HepG2 (cell line): Measurements from ENCODE around the gene AK2. TPM values are rescaled to one million over a fixed set of nuclear protein-coding genes. Genes with fewer than 3 reads are reported as not detected.

ENCODE experiments used
- ASH2L ChIP-seq: fragments of 300-600, 200-600 bp; sonication (generic); IDR thresholded peaks from 2 replicates; pipeline ENCODE4 v1.7.0; 2017; ENCODE audit warnings: low read depth, mild to moderate bottlenecking, moderate library complexity, mixed read lengths, low read length; ENCODE audit not compliant: insufficient read length
- BCL6 ChIP-seq: IDR thresholded peaks from 2 replicates; pipeline ENCODE4 v1.6.1; 2016; ENCODE audit warnings: missing genetic modification reagents, missing compliant biosample characterization
- DNMT1 ChIP-seq: sonication (generic); formaldehyde crosslinking; IDR thresholded peaks from 2 replicates; pipeline ENCODE4 v1.5.1; 2020; ENCODE audit warnings: mild to moderate bottlenecking, missing genetic modification reagents
- GATAD2A ChIP-seq: IDR thresholded peaks from 2 replicates; pipeline ENCODE4 v1.6.1; 2016
- GLMP ChIP-seq: sonication (generic); formaldehyde crosslinking; IDR thresholded peaks from 2 replicates; pipeline ENCODE4 v1.9.0; 2021; ENCODE audit warnings: missing genetic modification reagents, mild to moderate bottlenecking, borderline replicate concordance
- IRF2 ChIP-seq: IDR thresholded peaks from 2 replicates; pipeline ENCODE4 v1.6.1; 2018; ENCODE audit warnings: missing genetic modification reagents, missing compliant biosample characterization
- LRRFIP1 ChIP-seq: sonication (generic); formaldehyde crosslinking; conservative IDR thresholded peaks from 2 replicates; pipeline ENCODE4 v1.4.0; 2020; ENCODE audit warnings: missing genetic modification reagents
- NCOA1 ChIP-seq: sonication (generic); formaldehyde crosslinking; IDR thresholded peaks from 2 replicates; pipeline ENCODE4 v1.9.0; 2021; ENCODE audit warnings: missing genetic modification reagents
- RELA ChIP-seq: sonication (generic); formaldehyde crosslinking; IDR thresholded peaks from 2 replicates; pipeline ENCODE4 v1.4.0; 2020; ENCODE audit warnings: missing genetic modification reagents
- SAFB2 ChIP-seq: sonication (generic); formaldehyde crosslinking; IDR thresholded peaks from 2 replicates; pipeline ENCODE4 v1.5.1; 2020; ENCODE audit warnings: missing genetic modification reagents, low read depth, mild to moderate bottlenecking, borderline replicate concordance
- TFE3 ChIP-seq: IDR thresholded peaks from 2 replicates; pipeline ENCODE4 v1.6.1; 2016
- ZFP82 ChIP-seq: sonication (generic); formaldehyde crosslinking; IDR thresholded peaks from 2 replicates; pipeline ENCODE4 v1.5.1; 2020; ENCODE audit warnings: mild to moderate bottlenecking, missing genetic modification reagents, borderline replicate concordance
- ZNF317 ChIP-seq: sonication (generic); formaldehyde crosslinking; IDR thresholded peaks from 2 replicates; pipeline ENCODE4 v1.5.0; 2020; ENCODE audit warnings: mild to moderate bottlenecking, missing genetic modification reagents
- ZNF343 ChIP-seq: sonication (generic); formaldehyde crosslinking; IDR thresholded peaks from 2 replicates; pipeline ENCODE4 v1.4.0; 2020; ENCODE audit warnings: mild to moderate bottlenecking, missing genetic modification reagents
- ZNF496 ChIP-seq: sonication (generic); formaldehyde crosslinking; IDR thresholded peaks from 2 replicates; pipeline ENCODE4 v1.8.1; 2023; ENCODE audit warnings: mild to moderate bottlenecking, moderate library complexity, missing genetic modification reagents; ENCODE audit not compliant: insufficient replicate concordance
- ZNF670 ChIP-seq: sonication (generic); formaldehyde crosslinking; IDR thresholded peaks from 2 replicates; pipeline ENCODE4 v1.8.0; 2022; ENCODE audit warnings: mild to moderate bottlenecking, missing genetic modification reagents, borderline replicate concordance
- ZNF7 ChIP-seq: IDR thresholded peaks from 2 replicates; pipeline ENCODE4 v1.6.1; 2016; ENCODE audit warnings: missing biosample characterization, missing genetic modification reagents
- ZSCAN9 ChIP-seq: IDR thresholded peaks from 2 replicates; pipeline ENCODE4 v1.6.1; 2016; ENCODE audit warnings: borderline replicate concordance
- polyA plus RNA-seq, 8 experiments: library from polyadenylated mRNA; depleted of rRNA in 3 of 8; stranded (reverse) in 7 of 8; unstranded in 1 of 8; fragments of >200 nt; fragmentation: Illumina TruSeq in 4 of 8; extraction: Trizol in 4 of 8; gene quantifications; 2 replicates each; pipeline versions ENCODE4 v1.2.1 to v1.2.3, GENCODE V29; 2011 to 2016; ENCODE audit warnings: low read depth in 4 of 8, missing spikeins in 1 of 8, mixed read lengths in 1 of 8; ENCODE audit not compliant: insufficient read depth in 1 of 8
- total RNA-seq, 5 experiments: library from RNA; depleted of rRNA; stranded (reverse); fragments of >200 nt; fragmentation: Illumina TruSeq; extraction: Trizol; gene quantifications; 2 replicates each; pipeline ENCODE4 v1.2.3, GENCODE V29; 2016; ENCODE audit warnings: low read depth in 1 of 5
- TF ChIP-seq, protein P1 (sequence below): sonication (generic); formaldehyde crosslinking; IDR thresholded peaks from 2 replicates; pipeline ENCODE4 v1.5.0; 2020; ENCODE audit warnings: mild to moderate bottlenecking, missing genetic modification reagents, moderate library complexity
- TF ChIP-seq, protein P2 (sequence below): sonication (generic); formaldehyde crosslinking; IDR thresholded peaks from 2 replicates; pipeline ENCODE4 v1.4.0; 2020; ENCODE audit warnings: mild to moderate bottlenecking, missing genetic modification reagents

Gene AK2
- total and polyA plus RNA-seq, 2 of the 13 experiments (the other 11 are each of a cell fraction or from before 2014, with no cell fraction given) = 170 to 188 TPM

- TF ChIP-seq ZNF317 (CRISPR knock-in tag) = peak; percentile 72; the same call in 1 of the 2 replicates
- TF ChIP-seq, protein P1, sequence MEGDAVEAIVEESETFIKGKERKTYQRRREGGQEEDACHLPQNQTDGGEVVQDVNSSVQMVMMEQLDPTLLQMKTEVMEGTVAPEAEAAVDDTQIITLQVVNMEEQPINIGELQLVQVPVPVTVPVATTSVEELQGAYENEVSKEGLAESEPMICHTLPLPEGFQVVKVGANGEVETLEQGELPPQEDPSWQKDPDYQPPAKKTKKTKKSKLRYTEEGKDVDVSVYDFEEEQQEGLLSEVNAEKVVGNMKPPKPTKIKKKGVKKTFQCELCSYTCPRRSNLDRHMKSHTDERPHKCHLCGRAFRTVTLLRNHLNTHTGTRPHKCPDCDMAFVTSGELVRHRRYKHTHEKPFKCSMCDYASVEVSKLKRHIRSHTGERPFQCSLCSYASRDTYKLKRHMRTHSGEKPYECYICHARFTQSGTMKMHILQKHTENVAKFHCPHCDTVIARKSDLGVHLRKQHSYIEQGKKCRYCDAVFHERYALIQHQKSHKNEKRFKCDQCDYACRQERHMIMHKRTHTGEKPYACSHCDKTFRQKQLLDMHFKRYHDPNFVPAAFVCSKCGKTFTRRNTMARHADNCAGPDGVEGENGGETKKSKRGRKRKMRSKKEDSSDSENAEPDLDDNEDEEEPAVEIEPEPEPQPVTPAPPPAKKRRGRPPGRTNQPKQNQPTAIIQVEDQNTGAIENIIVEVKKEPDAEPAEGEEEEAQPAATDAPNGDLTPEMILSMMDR (CRISPR knock-in tag) = no peak
- no peak for TF ChIP-seq DNMT1
- no peak for TF ChIP-seq ZNF7 (CRISPR knock-in tag)
- TF ChIP-seq LRRFIP1 (CRISPR knock-in tag) = no peak
- TF ChIP-seq ASH2L = peak; percentile 74
- peak; percentile 60; the same call in 1 of the 2 replicates for TF ChIP-seq TFE3 (CRISPR knock-in tag)
- TF ChIP-seq NCOA1 (CRISPR knock-in tag) = no peak
- TF ChIP-seq ZNF496 (CRISPR knock-in tag) = no peak
- no peak for TF ChIP-seq RELA (CRISPR knock-in tag)
- TF ChIP-seq, protein P2, sequence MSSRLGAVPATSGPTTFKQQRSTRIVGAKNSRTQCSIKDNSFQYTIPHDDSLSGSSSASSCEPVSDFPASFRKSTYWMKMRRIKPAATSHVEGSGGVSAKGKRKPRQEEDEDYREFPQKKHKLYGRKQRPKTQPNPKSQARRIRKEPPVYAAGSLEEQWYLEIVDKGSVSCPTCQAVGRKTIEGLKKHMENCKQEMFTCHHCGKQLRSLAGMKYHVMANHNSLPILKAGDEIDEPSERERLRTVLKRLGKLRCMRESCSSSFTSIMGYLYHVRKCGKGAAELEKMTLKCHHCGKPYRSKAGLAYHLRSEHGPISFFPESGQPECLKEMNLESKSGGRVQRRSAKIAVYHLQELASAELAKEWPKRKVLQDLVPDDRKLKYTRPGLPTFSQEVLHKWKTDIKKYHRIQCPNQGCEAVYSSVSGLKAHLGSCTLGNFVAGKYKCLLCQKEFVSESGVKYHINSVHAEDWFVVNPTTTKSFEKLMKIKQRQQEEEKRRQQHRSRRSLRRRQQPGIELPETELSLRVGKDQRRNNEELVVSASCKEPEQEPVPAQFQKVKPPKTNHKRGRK (CRISPR knock-in tag) = peak; percentile 71; the same call in 1 of the 2 replicates
- TF ChIP-seq BCL6 = no peak
- TF ChIP-seq ZFP82 = peak; percentile 95
- TF ChIP-seq ZSCAN9 (CRISPR knock-in tag) = no peak; the same call in 1 of the 2 replicates
- TF ChIP-seq SAFB2 = peak; percentile 70; the same call in 1 of the 2 replicates
- peak; percentile 68 for TF ChIP-seq IRF2 (CRISPR knock-in tag)
- peak; percentile 62 for TF ChIP-seq GATAD2A (CRISPR knock-in tag)
- peak; percentile 95; the same call in 1 of the 2 replicates for TF ChIP-seq ZNF670 (CRISPR knock-in tag)
- no peak for TF ChIP-seq GLMP (CRISPR knock-in tag)
- peak; percentile 89 for TF ChIP-seq ZNF343
These were observed at the start of gene AK2 (continued) for GRCh38 chr1:33036526-33037503.
